Left lung (tissue), 10 donors: ENCODE results near the gene INO80. TPM values are rescaled to one million over a fixed set of nuclear protein-coding genes. Genes with fewer than 3 reads are reported as not detected.

Experiments used
- ATAC-seq: fragments of 200-7000 bp; cut with Tn5 transposase; one replicate; pipeline ENCODE4 v1.9.1; 2020; ENCODE audit warnings: moderate library complexity
- DNase-seq, 4 donors: peaks; one replicate each; pipeline ENCODE4 v3.0.0-alpha.2; 2013 to 2020
- H3K27ac ChIP-seq, 2 donors: fragments of 200-600 bp; sonication (generic) in 1 of 2; one replicate each; pipeline versions ENCODE4 v1.5.0 to v1.8.0; 2020 to 2021
- H3K27me3 ChIP-seq, 2 donors: fragments of 200-600 bp; sonication (generic) in 1 of 2; one replicate each; pipeline versions ENCODE4 v1.5.0 to v1.8.0; 2020 to 2021
- H3K36me3 ChIP-seq, 2 donors: fragments of 200-600 bp; sonication (generic) in 1 of 2; one replicate each; pipeline versions ENCODE4 v1.5.0 to v1.8.0; 2020 to 2021
- H3K4me1 ChIP-seq, 2 donors: fragments of 200-600 bp; one replicate each; pipeline ENCODE4 v1.8.0; 2021
- H3K4me3 ChIP-seq, 2 donors: fragments of 200-600 bp; sonication (generic) in 1 of 2; one replicate each; pipeline versions ENCODE4 v1.5.0 to v1.8.0; 2020 to 2021; ENCODE audit warnings: mild to moderate bottlenecking in 1 of 2
- H3K9me3 ChIP-seq, 2 donors: fragments of 200-600 bp; sonication (generic) in 1 of 2; one replicate each; pipeline versions ENCODE4 v1.5.0 to v1.8.0; 2020 to 2021
- intact Hi-C, 2 donors: fragments of 100-400 bp; cut with DNase I; formaldehyde crosslinking; loops; one replicate each; pipeline versions ENCODE4 v1.11.2 to v1.14.2; 2022
- polyA plus RNA-seq, 6 donors: library from polyadenylated mRNA; unstranded; fragments of 120-200 nt; gene quantifications; one replicate each; pipeline ENCODE4 v1.2.1, GENCODE V29; 2013; ENCODE audit not compliant: insufficient read length in 6 of 6
- total RNA-seq, 2 donors: library from RNA; stranded (reverse); fragmentation: NEBNext Ultra II Directional; extraction: Animal tissue kit (Norgen Biotek cat#: 25700); gene quantifications; one replicate each; pipeline ENCODE4 v1.2.1, GENCODE V29; 2021
- TF ChIP-seq, protein P1 (sequence below), 2 donors: fragments of 200-600 bp; sonication (generic) in 1 of 2; IDR thresholded peaks; one replicate each; pipeline versions ENCODE4 v1.5.0 to v1.8.0; 2021; ENCODE audit warnings: antibody characterized with exemption in 2 of 2
- donor health status: DM: no; HTN: yes; CAD: no.
- donor health status: DM: no; HTN: no; CAD: no.

The INO80 gene
- total and polyA plus RNA-seq, 8 donors = 20.1 to 31.0 (median 26.0) TPM

DNA sequence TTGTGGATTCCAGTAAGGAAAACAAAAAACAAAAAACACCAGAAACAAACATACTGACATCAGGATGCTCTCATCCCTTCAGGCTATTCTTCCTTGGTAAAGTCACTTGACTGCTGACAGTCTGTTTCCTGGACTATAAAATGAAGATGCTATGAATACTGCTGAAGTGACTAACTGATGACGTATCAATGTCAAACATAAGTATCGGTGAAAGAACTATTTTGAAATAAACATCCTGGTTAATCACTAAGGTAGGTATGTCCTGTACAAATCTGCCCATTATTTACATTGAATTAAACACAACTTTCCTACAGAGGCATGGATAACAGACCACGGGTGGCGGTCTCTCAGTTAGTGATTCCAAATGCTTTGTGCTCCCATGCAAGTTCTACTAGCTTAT is 116.9 kb downstream of the INO80 start:
- peaks cover 0 to 8% of the 10 kb centered on the region in 2 donors for H3K4me1 ChIP-seq

DNA sequence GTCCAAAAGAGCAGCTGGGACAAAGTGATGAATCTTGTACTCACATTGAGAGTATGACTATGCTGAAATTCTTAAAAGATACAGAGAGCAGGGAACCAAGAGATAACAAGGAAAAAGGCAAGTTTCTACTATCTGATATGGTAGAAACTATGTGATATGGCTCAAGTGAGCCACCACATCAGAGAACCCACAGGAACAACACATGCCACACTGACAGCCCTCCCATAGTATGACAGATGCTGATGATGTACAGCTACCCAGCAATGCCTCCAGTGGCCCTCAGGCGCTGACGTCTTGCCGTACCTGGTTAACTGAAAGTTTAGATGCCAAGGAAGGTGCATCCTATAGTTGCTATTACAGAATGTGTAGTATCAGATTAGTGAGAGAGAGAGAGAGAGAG is 120.4 kb downstream of the INO80 start:
- H3K36me3 ChIP-seq = peaks cover 0 to 86% of the 10 kb centered on the region in 2 donors
- intact Hi-C loops = no loop called here
- no peaks in the 10 kb centered on the region for H3K27me3 ChIP-seq
- no peaks in the 10 kb centered on the region for H3K9me3 ChIP-seq
- H3K4me3 ChIP-seq = no peak overlapping the region
- ATAC-seq = no peak
- no peak overlapping the region for H3K27ac ChIP-seq
- TF ChIP-seq, protein P1, sequence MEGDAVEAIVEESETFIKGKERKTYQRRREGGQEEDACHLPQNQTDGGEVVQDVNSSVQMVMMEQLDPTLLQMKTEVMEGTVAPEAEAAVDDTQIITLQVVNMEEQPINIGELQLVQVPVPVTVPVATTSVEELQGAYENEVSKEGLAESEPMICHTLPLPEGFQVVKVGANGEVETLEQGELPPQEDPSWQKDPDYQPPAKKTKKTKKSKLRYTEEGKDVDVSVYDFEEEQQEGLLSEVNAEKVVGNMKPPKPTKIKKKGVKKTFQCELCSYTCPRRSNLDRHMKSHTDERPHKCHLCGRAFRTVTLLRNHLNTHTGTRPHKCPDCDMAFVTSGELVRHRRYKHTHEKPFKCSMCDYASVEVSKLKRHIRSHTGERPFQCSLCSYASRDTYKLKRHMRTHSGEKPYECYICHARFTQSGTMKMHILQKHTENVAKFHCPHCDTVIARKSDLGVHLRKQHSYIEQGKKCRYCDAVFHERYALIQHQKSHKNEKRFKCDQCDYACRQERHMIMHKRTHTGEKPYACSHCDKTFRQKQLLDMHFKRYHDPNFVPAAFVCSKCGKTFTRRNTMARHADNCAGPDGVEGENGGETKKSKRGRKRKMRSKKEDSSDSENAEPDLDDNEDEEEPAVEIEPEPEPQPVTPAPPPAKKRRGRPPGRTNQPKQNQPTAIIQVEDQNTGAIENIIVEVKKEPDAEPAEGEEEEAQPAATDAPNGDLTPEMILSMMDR (IDR thresholded peaks at IDR 0.05) = no peak
- H3K4me1 ChIP-seq = no peaks in the 10 kb centered on the region
- no peak for DNase-seq

More for the DNA sequence above, 116.9 kb downstream of the INO80 start:
- H3K4me3 ChIP-seq = no peak overlapping the region
- H3K36me3 ChIP-seq = peaks cover 0 to 78% of the 10 kb centered on the region in 2 donors
- TF ChIP-seq, protein P1 (IDR thresholded peaks at IDR 0.05) = no peak
- H3K9me3 ChIP-seq = no peaks in the 10 kb centered on the region
- DNase-seq (no peak), ATAC-seq (no peak)
- H3K27me3 ChIP-seq = no peaks in the 10 kb centered on the region
- intact Hi-C loops = no loop called here
- no peak overlapping the region for H3K27ac ChIP-seq

DNA sequence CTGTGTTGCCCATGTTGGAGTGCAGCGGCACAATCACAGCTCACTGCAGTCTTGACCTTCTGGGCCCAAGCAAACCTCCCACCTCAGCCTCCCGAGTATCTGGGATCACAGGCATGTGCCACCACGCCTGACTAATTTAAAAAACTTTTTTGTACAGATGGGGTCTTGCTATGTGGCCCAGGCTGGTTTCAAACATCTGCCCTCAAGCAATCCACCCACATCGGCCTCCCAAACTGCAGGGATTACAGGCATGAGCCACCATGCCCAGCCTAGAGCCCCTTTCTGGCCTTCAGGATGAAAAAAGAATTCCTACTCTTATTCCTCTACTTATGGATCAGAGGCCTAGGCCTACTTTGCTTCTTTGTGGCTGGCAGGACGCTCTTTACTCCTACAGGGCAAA is 123.3 kb downstream of the INO80 start:
- Histone ChIP-seq H3K4me3 (no peak overlapping the region), H3K27me3 (no peaks in the 10 kb centered on the region), H3K9me3 (no peaks in the 10 kb centered on the region), H3K36me3 (peaks cover 0 to 90% of the 10 kb centered on the region in 2 donors), H3K27ac (no peak overlapping the region), H3K4me1 (no peaks in the 10 kb centered on the region)
- TF ChIP-seq, protein P1 (IDR thresholded peaks at IDR 0.05) = no peak
- no peak for DNase-seq
- intact Hi-C loops = no loop called here
- no peak for ATAC-seq

DNA sequence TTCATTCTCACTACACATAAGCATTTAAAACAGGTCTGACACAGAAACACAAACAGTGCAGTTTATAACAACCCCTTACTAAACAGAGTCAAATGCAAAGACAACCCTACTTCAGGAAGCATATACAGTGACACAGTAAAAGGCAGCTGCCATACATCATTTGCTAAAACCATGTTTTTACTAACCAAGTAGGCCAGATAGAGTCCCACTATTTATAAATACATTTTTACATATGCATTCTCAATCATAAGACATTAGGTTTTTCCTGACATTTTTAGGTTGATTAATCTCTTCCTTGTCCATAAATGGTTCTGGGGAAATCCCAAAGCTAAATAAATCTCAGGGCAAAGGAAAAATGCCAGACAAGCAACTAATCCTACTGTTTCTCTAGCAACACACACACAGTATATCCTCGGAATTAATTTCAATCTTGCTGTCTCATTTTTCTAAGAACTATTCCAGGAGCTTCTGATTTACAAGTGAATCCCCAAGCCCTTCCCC is 123.8 kb downstream of the INO80 start:
- no peaks in the 10 kb centered on the region for H3K9me3 ChIP-seq
- H3K36me3 ChIP-seq = peaks cover 0 to 90% of the 10 kb centered on the region in 2 donors
- ATAC-seq (no peak), DNase-seq (no peak)
- no peak overlapping the region for H3K4me3 ChIP-seq
- H3K4me1 ChIP-seq = no peaks in the 10 kb centered on the region
- no peaks in the 10 kb centered on the region for H3K27me3 ChIP-seq
- intact Hi-C loops = no loop called here
- no peak overlapping the region for H3K27ac ChIP-seq
- TF ChIP-seq, protein P1 (IDR thresholded peaks at IDR 0.05) = no peak

DNA sequence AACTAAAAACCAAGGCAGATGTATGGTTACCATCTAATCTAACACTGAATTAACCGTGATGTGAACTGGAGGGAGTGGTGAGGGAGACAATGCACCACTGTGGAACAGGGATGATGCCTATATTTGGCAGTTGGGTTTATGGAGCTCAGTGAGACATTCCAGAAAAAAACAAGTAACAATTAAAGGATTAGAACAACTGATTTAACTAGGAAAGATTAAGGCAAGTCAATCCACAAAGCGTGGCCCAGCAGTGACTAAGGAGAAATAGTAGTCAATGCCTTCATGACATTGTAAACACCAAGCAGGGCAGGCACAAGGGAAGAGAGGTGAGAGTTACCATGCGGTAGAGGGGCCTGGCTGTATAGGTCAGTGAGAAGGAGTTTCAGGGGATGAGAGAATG is 124.7 kb downstream of the INO80 start:
- Histone ChIP-seq H3K27ac (no peak overlapping the region), H3K4me3 (no peak overlapping the region), H3K27me3 (no peaks in the 10 kb centered on the region), H3K9me3 (no peaks in the 10 kb centered on the region), H3K4me1 (no peaks in the 10 kb centered on the region), H3K36me3 (peaks cover 0 to 90% of the 10 kb centered on the region in 2 donors)
- intact Hi-C loops = no loop called here
- TF ChIP-seq, protein P1 (IDR thresholded peaks at IDR 0.05) = no peak
- ATAC-seq (no peak), DNase-seq (no peak)
